Measurements from ENCODE around the gene MMP23B.

- TF ChIP-seq, protein P1, sequence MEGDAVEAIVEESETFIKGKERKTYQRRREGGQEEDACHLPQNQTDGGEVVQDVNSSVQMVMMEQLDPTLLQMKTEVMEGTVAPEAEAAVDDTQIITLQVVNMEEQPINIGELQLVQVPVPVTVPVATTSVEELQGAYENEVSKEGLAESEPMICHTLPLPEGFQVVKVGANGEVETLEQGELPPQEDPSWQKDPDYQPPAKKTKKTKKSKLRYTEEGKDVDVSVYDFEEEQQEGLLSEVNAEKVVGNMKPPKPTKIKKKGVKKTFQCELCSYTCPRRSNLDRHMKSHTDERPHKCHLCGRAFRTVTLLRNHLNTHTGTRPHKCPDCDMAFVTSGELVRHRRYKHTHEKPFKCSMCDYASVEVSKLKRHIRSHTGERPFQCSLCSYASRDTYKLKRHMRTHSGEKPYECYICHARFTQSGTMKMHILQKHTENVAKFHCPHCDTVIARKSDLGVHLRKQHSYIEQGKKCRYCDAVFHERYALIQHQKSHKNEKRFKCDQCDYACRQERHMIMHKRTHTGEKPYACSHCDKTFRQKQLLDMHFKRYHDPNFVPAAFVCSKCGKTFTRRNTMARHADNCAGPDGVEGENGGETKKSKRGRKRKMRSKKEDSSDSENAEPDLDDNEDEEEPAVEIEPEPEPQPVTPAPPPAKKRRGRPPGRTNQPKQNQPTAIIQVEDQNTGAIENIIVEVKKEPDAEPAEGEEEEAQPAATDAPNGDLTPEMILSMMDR (IDR thresholded peaks at IDR 0.05 in 4 of 5, conservative IDR thresholded peaks at IDR 0.05 in 1 of 5), result no peak
- TF ChIP-seq POLR2A (IDR thresholded peaks at IDR 0.05), result no peak
Observed at GRCh38 chr1:1582585-1583346, 49.2 kb upstream of the MMP23B start.

Measured in gastrocnemius medialis (tissue), 4 donors.